Hepatocyte (in vitro differentiated cells): ENCODE results near the gene OR2J1.

Source experiments
- CTCF ChIP-seq: fragments of 200-600 bp; sonication (generic); IDR thresholded peaks from 2 replicates; pipeline ENCODE4 v1.5.1; 2016; ENCODE audit warnings: antibody characterized with exemption, mild to moderate bottlenecking; ENCODE audit not compliant: poor library complexity
- EZH2 ChIP-seq: fragments of 200-600 bp; sonication (generic); IDR thresholded peaks from 2 replicates; pipeline ENCODE4 v1.6.1; 2016; ENCODE audit warnings: antibody characterized with exemption, mild to moderate bottlenecking, borderline replicate concordance
- EZH2phosphoT487 ChIP-seq: fragments of 200-600 bp; sonication (generic); IDR thresholded peaks from one replicate; pipeline ENCODE4 v1.6.1; 2018; ENCODE audit warnings: antibody characterized with exemption, mild to moderate bottlenecking, low read depth, moderate library complexity; ENCODE audit not compliant: unreplicated experiment, severe bottlenecking

DNA sequence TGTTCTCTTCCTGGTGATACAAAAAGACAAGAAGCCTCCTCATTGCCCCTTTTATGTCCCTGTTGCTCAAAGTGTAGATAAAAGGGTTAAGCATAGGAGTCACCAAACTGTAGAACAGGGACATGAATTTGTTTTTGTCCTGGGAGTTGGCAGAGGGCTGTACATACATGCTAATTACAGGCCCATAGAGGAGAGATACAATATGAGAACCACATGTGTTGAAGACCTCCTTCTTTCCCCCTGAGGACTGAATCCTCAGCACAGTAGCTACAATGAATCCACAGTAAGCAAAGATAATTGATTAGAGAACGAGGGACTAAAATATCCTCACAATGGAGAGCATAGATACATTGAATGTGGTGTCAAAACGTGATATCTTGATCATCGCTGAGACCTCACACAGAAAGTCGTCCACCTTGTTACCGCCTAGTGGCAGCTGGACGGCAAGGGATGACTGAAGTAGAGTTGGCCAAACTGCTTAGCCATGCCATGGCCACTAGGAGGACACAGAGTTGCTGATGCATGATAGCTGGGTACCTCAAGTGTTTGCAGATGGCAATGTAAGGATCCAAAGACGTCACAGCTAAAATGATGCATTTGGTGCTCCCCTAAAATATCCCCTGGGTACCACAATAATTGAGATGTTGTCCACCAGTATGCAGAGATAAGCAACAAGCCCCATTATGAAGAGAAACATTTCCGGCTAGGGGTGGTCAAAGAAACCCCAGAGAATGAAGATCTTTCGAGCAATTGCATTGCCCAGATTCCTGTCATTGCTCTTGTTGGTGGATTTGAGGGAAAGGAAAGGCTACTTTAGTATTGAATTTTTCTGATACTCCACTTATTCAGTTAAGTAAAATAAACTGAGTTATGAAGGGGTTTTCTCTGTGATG lies 27.2 kb upstream of the OR2J1 start:
- peak; percentile 42 for TF ChIP-seq CTCF
- TF ChIP-seq EZH2, result no peak
- no peak for TF ChIP-seq EZH2phosphoT487
